SK-N-SH treated with all-trans-retinoic acid at 6 μM for 48 hours (cell line): ENCODE results near the gene GPALPP1.

Experiments used
- ATAC-seq: fragments of 200-7000 bp; cut with Tn5 transposase; 3 replicates; pipeline ENCODE4 v1.9.1; 2020; ENCODE audit warnings: mild to moderate bottlenecking, moderate library complexity
- ARNTL ChIP-seq: fragments of 450-650 bp; formaldehyde crosslinking; IDR thresholded peaks from 2 replicates; pipeline ENCODE4 v1.5.0; 2020; ENCODE audit warnings: low read depth, mild to moderate bottlenecking, moderate library complexity, borderline replicate concordance
- BACH2 ChIP-seq: fragments of 250-450 bp; sonication (Bioruptor Pico); IDR thresholded peaks from 2 replicates; pipeline ENCODE4 v1.9.0; 2021; ENCODE audit warnings: mild to moderate bottlenecking, borderline replicate concordance
- CSRNP3 ChIP-seq: fragments of 250-450 bp; sonication (Bioruptor Pico); IDR thresholded peaks from 2 replicates; pipeline ENCODE4 v1.5.1; 2021; ENCODE audit warnings: mild to moderate bottlenecking, moderate library complexity
- ESRRG ChIP-seq: fragments of 250-450 bp; sonication (Bioruptor Pico); IDR thresholded peaks from 2 replicates; pipeline ENCODE4 v1.6.1; 2021; ENCODE audit warnings: mild to moderate bottlenecking
- GLIS3 ChIP-seq: fragments of 250-450 bp; sonication (Bioruptor Pico); IDR thresholded peaks from 2 replicates; pipeline ENCODE4 v1.5.0; 2020; ENCODE audit warnings: mild to moderate bottlenecking, moderate library complexity
- ISL1 ChIP-seq: fragments of 250-450 bp; sonication (Bioruptor Pico); IDR thresholded peaks from 2 replicates; pipeline ENCODE4 v2.1.2; 2022; ENCODE audit warnings: mild to moderate bottlenecking, moderate library complexity
- OSR1 ChIP-seq: fragments of 250-450 bp; sonication (Bioruptor Pico); IDR thresholded peaks from 2 replicates; pipeline ENCODE4 v1.8.0; 2022; ENCODE audit warnings: moderate library complexity, mild to moderate bottlenecking, inconsistent platforms
- PATZ1 ChIP-seq: fragments of 250-450 bp; sonication (Bioruptor Pico); IDR thresholded peaks from 2 replicates; pipeline ENCODE4 v1.8.0; 2020; ENCODE audit warnings: mild to moderate bottlenecking, moderate library complexity, borderline replicate concordance
- PPARA ChIP-seq: fragments of 250-450 bp; sonication (Bioruptor Pico); IDR thresholded peaks from 2 replicates; pipeline ENCODE4 v1.5.0; 2020; ENCODE audit warnings: mild to moderate bottlenecking, borderline replicate concordance
- RARB ChIP-seq: fragments of 250-450 bp; sonication (Bioruptor Pico); IDR thresholded peaks from 2 replicates; pipeline ENCODE4 v1.8.0; 2021; ENCODE audit warnings: mild to moderate bottlenecking, moderate library complexity
- SNAI2 ChIP-seq: fragments of 250-450 bp; sonication (Bioruptor Pico); IDR thresholded peaks from 2 replicates; pipeline ENCODE4 v1.5.0; 2020; ENCODE audit warnings: mild to moderate bottlenecking, moderate library complexity
- TCF4 ChIP-seq: fragments of 250-450 bp; sonication (Bioruptor Pico); IDR thresholded peaks from 2 replicates; pipeline ENCODE4 v1.8.0; 2021; ENCODE audit warnings: mild to moderate bottlenecking, moderate library complexity, borderline replicate concordance
- TSHZ2 ChIP-seq: fragments of 250-450 bp; sonication (Bioruptor Pico); IDR thresholded peaks from 2 replicates; pipeline ENCODE4 v1.5.0; 2020; ENCODE audit warnings: mild to moderate bottlenecking, moderate library complexity
- ZC3H10 ChIP-seq: fragments of 250-450 bp; sonication (Bioruptor Pico); IDR thresholded peaks from 2 replicates; pipeline ENCODE4 v1.5.1; 2021; ENCODE audit warnings: mild to moderate bottlenecking, moderate library complexity
- ZFP3 ChIP-seq: fragments of 250-450 bp; sonication (Bioruptor Pico); IDR thresholded peaks from 2 replicates; pipeline ENCODE4 v1.5.0; 2020; ENCODE audit warnings: mild to moderate bottlenecking, moderate library complexity
- ZFP30 ChIP-seq: fragments of 450-650 bp; formaldehyde crosslinking; IDR thresholded peaks from 2 replicates; pipeline ENCODE4 v1.5.0; 2022; ENCODE audit warnings: mild to moderate bottlenecking, moderate library complexity
- ZNF565 ChIP-seq: fragments of 450-650 bp; formaldehyde crosslinking; conservative IDR thresholded peaks from 2 replicates; pipeline ENCODE4 v1.5.0; 2020; ENCODE audit warnings: low read depth, mild to moderate bottlenecking, moderate library complexity
- ZNF8 ChIP-seq: fragments of 450-650 bp; formaldehyde crosslinking; IDR thresholded peaks from 2 replicates; pipeline ENCODE4 v1.5.0; 2020; ENCODE audit warnings: mild to moderate bottlenecking, moderate library complexity
- TF ChIP-seq, protein P1 (sequence below): fragments of 250-450 bp; sonication (Bioruptor Pico); IDR thresholded peaks from 2 replicates; pipeline ENCODE4 v1.5.1; 2020; ENCODE audit warnings: low read depth, mild to moderate bottlenecking, moderate library complexity
- TF ChIP-seq, protein P2 (sequence below): fragments of 250-450 bp; sonication (Bioruptor Pico); IDR thresholded peaks from 2 replicates; pipeline ENCODE4 v1.8.0; 2021; ENCODE audit warnings: low read depth, mild to moderate bottlenecking, moderate library complexity, borderline replicate concordance

GPALPP1 gene

GRCh38 chr13:45021250-45021649 lies 31.9 kb downstream of the GPALPP1 start (continued):
- TF ChIP-seq RARB, result no peak
- TF ChIP-seq, protein P1, sequence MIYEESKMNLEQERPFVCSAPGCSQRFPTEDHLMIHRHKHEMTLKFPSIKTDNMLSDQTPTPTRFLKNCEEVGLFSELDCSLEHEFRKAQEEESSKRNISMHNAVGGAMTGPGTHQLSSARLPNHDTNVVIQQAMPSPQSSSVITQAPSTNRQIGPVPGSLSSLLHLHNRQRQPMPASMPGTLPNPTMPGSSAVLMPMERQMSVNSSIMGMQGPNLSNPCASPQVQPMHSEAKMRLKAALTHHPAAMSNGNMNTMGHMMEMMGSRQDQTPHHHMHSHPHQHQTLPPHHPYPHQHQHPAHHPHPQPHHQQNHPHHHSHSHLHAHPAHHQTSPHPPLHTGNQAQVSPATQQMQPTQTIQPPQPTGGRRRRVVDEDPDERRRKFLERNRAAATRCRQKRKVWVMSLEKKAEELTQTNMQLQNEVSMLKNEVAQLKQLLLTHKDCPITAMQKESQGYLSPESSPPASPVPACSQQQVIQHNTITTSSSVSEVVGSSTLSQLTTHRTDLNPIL (CRISPR knock-in tag), result no peak
- no peak for TF ChIP-seq SNAI2 (CRISPR knock-in tag)
- no peak for TF ChIP-seq TCF4
- TF ChIP-seq BACH2, result no peak
- TF ChIP-seq ZC3H10 (CRISPR knock-in tag), result no peak
- TF ChIP-seq, all 23 proteins: peak for 0

- ATAC-seq, result no peak
- TF ChIP-seq ESRRG (CRISPR knock-in tag) (no peak), TSHZ2 (no peak)
These were observed 35.5 kb downstream of the GPALPP1 start for GRCh38 chr13:45024847-45025246.

- TF ChIP-seq, protein P2, sequence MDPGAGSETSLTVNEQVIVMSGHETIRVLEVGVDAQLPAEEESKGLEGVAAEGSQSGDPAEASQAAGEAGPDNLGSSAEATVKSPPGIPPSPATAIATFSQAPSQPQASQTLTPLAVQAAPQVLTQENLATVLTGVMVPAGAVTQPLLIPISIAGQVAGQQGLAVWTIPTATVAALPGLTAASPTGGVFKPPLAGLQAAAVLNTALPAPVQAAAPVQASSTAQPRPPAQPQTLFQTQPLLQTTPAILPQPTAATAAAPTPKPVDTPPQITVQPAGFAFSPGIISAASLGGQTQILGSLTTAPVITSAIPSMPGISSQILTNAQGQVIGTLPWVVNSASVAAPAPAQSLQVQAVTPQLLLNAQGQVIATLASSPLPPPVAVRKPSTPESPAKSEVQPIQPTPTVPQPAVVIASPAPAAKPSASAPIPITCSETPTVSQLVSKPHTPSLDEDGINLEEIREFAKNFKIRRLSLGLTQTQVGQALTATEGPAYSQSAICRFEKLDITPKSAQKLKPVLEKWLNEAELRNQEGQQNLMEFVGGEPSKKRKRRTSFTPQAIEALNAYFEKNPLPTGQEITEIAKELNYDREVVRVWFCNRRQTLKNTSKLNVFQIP, result no peak
- TF ChIP-seq ZNF8 (CRISPR knock-in tag) (no peak), RARB (no peak), TCF4 (no peak), OSR1 (CRISPR knock-in tag) (no peak), SNAI2 (CRISPR knock-in tag) (no peak), ARNTL (CRISPR knock-in tag) (no peak), ZFP30 (CRISPR knock-in tag) (no peak), TSHZ2 (no peak), GLIS3 (no peak), PPARA (no peak), ZFP3 (CRISPR knock-in tag) (no peak), BACH2 (no peak), ESRRG (CRISPR knock-in tag) (no peak), ZNF565 (CRISPR knock-in tag) (no peak)
- TF ChIP-seq, protein P1 (CRISPR knock-in tag), result no peak
- ATAC-seq, result no peak
These were observed 45.0 kb downstream of the GPALPP1 start for GRCh38 chr13:45034342-45034741.

DNA sequence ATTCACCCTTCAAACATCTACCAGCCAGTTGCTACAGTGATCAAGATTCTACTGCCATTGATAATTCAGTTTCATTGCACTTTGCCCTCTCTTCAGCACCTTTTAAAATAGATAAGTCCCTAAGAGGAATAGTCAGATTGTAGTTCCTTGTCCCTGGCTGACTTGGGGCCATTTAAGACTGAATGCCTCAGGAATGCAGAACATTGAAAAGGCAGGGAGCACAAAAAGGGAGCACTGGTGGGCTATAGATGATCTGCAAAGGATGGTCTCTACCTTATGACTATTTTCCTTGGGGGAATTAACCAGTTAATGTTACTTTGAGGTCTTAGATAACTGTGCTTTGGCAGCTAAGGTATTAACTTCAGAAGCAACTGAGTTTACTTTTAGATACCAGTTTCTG lies 46.9 kb downstream of the GPALPP1 start:
- ATAC-seq, result no peak
- TF ChIP-seq ISL1 (CRISPR knock-in tag) (no peak), CSRNP3 (CRISPR knock-in tag) (no peak), ARNTL (CRISPR knock-in tag) (no peak), BACH2 (no peak), RARB (no peak), PATZ1 (no peak), ZFP30 (CRISPR knock-in tag) (no peak), SNAI2 (CRISPR knock-in tag) (no peak), ZFP3 (CRISPR knock-in tag) (no peak), ZNF565 (CRISPR knock-in tag) (no peak), GLIS3 (no peak), ESRRG (CRISPR knock-in tag) (no peak)
